GM19328 (cell line): ENCODE data around the gene CMTM8.

Experiments
- ATAC-seq: cut with Tn5 transposase; IDR thresholded peaks from one replicate; pipeline ENCODE4 v1.9.1; 2021; ENCODE audit warnings: mild to moderate bottlenecking, moderate library complexity; ENCODE audit not compliant: unreplicated experiment

Gene CMTM8

DNA sequence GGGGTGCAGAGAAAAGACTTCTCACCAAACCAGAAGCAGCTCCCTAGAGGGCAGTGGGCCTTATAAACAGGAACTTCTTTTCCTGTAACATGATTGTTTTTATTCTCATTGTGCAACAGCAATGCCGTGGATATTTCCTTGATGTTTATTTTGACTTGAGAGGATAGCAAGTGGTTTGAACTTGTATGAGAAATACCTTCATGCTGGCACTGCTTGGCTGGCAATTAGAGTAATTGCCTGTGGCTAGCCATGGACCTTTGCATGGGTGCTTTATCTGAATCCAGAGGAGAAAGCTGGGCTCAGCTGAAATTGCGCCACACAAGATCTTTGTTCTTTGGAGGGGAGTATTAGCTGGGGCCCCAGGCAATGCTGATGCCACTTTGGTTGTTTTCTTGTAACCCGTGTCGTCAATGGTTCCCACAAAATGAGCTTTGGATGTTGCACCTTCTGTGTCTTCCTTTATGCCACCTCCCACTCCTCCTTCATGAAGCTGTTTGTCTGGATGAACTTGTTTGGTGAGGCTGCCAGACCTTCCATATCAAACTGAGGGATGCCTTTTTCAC, 37.9 kb downstream of the CMTM8 start:
- no peak for ATAC-seq

DNA sequence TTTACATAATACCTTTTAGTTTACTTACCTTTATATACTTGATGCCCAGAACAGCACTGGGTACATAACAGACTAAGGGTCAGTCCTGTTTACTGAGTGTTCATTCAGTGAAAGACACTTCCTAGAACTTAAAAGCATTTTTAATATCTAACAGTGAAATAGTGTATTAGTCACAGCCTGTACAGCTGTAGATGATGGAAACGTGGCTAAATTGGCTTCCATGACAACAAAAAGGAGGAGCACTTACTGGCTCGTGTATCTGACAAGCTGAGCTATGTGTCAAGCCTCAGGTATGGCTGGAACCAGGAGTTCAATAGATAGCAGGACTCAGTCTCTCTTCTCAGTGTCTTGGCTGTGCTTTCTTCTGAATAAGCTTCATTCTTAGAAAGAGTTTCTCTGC, 40.2 kb downstream of the CMTM8 start:
- ATAC-seq, result no peak

GRCh38 chr3:32280262-32280910, 41.9 kb downstream of the CMTM8 start:
- ATAC-seq, result no peak

DNA sequence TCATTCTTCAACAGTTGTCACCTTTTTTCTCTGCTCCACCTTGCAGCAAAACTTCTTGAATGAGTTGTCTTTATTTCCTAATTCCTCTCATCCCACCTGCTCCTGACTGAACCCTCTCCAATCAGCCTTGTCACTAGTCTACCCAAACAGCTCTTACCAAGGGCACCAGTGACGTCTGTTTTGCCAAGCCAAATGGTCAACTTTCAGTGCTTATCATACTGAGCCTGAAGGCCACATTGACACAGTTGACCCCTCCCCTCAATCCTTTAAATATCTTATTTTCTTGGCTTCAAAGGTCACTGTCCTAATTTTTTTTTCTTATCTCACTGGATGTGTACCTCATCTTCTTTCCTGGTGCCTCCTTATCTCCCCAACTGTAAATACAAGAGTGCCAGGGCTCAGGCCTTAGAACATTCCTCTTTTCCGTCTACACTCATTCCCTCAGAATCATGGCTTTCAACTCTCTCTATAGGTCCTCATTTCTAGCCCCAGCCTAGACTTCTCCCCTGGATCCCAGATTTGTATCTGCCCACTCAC, 43.2 kb downstream of the CMTM8 start:
- ATAC-seq, result no peak

GRCh38 chr3:32282578-32283154, 44.2 kb downstream of the CMTM8 start:
- no peak for ATAC-seq

- ATAC-seq, result no peak
These were observed 44.8 kb downstream of the CMTM8 start for GRCh38 chr3:32283304-32283703.

DNA sequence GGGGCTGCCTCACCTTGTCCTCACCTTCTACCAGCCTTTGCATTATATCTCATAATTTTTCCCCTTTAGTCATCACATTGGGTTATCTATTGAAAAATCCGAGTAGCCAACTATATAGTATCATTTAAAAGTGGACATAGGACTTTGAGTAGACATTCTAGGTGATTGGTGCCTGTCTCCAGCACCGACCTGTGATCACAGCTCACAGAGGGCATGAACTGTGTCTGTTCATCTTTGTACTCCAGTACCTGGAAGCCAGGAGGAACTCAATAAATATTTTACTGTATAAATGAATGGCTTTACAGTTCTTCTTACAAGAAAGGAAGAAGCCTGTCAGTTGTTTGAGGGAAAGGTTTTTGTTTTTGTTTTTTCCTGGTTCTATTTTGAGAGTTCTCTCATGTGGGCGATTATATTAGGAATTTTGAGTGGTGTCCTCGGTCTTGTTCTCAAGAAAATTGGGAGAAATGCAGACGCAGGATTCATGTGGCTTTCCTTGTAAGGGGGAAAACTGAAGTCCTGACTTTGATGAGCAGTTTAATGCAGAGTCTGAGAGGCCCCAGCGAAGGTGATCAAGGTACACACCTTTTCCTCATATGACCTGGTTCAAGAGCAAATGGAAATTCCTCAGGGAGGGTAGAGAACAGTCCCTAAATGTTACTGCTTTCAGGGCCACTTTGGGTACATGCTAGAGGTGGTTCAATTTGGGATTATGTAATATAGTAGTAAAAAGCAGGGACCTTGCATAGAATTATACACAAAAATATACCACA, 46.1 kb downstream of the CMTM8 start:
- no peak for ATAC-seq

- no peak for ATAC-seq
These were observed 47.4 kb downstream of the CMTM8 start for GRCh38 chr3:32285891-32286290.

GRCh38 chr3:32288819-32289218, 50.3 kb downstream of the CMTM8 start:
- ATAC-seq, result no peak

DNA sequence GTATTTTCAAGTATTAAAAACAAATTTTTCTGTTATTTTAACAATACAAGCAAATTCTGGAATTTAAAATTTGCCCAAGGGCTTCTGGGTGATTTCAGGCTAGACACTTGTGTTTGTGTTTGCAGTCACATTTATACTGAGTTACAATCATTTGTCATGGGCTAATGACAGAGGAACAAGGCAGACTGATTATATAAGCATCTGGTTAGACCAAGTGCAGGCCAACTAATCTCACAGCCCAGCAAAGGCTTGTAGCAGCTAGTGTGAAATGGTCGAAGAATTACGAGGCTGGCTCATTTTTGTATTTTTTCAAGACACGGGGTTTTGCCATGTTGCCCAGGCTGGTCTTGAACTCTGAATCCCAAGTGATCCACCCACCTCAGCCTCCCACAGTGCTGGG, 52.1 kb downstream of the CMTM8 start:
- ATAC-seq, result no peak

DNA sequence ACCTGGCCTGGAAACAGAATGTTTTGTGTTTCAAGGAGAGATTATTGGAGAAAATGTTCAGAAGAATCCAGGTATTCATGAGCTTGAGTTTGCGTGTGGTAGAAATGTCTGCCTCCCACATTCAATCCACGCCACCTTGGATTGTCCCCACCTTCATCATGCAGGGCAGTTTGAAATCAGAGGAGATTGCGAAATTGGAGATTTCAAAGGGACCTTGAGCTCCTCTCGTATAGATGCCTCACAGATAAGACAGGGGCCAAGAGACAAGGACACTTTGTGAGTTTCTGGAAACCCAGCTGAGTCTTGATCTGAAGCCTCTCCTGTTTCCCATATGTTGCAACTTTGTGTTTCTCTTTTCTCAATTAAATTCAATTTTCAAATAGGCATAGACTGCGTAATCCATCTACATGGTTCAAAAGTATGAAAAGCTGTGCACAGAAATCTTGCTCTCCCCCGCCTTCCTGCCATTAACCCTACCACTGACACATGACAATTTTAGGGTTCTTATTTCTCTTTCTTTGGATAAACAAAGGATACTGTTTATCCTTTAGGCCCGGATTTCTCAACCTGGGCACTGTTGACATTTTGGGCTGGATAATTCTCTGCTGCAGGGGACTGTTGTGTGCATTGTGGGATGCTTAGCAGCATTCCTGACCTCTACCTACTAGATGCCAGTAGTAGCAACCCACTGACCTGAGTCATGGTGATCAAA, 53.8 kb downstream of the CMTM8 start:
- ATAC-seq, result no peak

DNA sequence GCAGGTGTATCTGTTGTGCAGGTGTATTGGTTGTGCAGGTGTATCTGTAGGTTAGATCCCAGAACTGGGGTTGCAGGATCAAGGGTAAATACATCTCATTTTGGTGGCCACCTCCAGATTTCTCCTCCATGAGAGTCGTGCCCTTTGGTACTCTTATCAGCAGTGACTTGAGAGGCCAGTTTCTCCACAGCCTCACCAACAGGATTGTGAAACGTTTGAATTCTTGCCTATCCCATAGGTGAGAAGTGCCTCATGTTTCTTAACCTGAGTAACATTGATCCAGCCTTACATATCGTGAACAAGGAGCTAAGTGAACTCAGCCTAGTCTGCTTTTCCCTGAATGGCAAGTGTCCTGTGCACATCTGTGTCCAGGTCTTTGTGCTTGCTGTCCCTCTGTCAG, 55.4 kb downstream of the CMTM8 start:
- no peak for ATAC-seq

GRCh38 chr3:32296251-32297204, 58.0 kb downstream of the CMTM8 start:
- peak; percentile 69 for ATAC-seq

DNA sequence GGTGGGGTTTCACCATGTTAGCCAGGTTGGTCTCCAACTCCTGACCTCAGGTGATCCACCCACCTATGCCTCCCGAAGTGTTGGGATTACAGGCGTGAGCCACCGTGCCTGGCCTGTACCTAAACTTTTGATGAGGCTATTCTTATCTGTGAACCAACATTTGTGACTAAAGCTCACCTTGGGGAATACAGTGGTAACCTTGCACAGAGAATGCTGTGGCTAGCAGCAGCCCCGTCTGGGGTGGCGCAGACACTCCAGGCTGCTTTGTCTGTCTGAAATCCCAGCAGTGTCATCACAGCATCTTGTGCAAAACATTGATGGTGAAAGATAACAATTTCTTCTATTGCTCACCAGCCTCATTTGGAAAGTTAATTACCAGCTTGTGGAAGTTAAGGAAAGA, 58.9 kb downstream of the CMTM8 start:
- ATAC-seq, result no peak

GRCh38 chr3:32301426-32301825, 62.9 kb downstream of the CMTM8 start:
- ATAC-seq, result no peak

DNA sequence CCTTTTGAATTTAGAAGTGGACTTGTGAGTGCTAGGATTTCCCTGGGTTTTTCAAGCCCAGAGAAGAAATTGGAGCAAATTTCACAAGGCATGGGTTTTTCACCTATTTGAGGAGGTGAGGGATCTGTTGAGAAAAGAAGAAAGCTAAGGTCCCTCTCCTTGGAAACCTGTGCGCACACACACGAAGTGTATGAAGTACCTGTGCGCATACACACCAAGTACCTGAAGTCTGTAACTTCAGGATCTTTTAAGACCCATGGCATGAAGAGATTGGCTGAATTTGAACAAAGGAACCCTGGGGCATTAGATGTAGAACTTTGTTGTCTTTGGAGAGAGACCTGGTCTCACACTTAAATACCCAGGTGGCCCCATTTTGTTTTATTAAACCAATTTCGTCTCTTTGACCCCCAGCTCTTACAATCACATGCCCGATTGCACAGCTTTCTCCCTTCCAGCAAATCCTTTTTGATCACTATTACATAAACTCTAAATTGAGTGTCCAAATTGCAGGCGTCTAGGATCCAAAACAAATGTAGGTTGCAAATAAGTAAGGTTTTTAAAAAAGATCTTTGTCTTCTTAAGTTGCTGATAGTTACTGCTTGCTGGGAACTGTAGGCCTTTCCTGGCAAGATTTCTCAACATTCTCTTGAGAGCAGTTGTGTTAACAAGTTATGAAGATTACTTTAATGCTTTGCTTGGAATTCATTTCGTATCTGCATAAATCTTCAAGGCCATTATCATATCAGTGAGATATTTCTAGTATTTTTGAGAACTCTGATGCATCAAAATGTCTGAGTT, 64.3 kb downstream of the CMTM8 start:
- ATAC-seq, result no peak

DNA sequence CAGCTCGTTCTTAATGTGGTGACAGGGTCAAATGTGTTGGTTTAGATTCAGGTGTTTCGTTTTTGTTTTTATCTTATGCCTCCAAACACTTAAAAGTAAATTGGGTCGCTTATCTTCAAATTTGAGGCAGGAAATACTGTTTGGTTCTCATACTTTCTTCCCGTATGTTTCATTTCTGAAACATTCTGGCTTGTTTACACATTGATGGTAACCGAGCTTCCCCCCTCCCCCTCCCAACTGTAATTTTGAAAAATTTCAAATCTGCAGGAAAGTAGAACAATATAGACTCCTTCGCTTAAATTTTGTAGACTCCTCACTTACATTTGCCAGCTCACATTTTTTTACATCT, 64.9 kb downstream of the CMTM8 start:
- no peak for ATAC-seq

GRCh38 chr3:32303977-32304881, 65.7 kb downstream of the CMTM8 start:
- no peak for ATAC-seq
